GM23248 (cell line): Measurements from ENCODE around the gene JAM2.

Experiments
- EZH2 ChIP-seq: fragments of 200-600 bp; sonication (generic); IDR thresholded peaks from 2 replicates; pipeline ENCODE4 v1.6.1; 2018; ENCODE audit warnings: antibody characterized with exemption, mild to moderate bottlenecking; ENCODE audit not compliant: insufficient read depth, poor library complexity, severe bottlenecking
- EZH2phosphoT487 ChIP-seq: fragments of 200-600 bp; sonication (generic); IDR thresholded peaks from 2 replicates; pipeline ENCODE4 v1.6.1; 2018; ENCODE audit warnings: antibody characterized with exemption, moderate library complexity, mild to moderate bottlenecking, low read depth; ENCODE audit not compliant: insufficient read depth

GRCh38 chr21:25657140-25657539, 18.1 kb downstream of the JAM2 start:
- TF ChIP-seq EZH2 (no peak), EZH2phosphoT487 (no peak)
